PC-9 (cell line): Measurements from ENCODE around the gene IQGAP3. TPM values are rescaled to one million over a fixed set of nuclear protein-coding genes. Genes with fewer than 3 reads are reported as not detected.

Source experiments
- BruUV-seq: library from RNA; stranded (reverse); fragments of 400-500 nt; replicated peaks from 2 replicates; lab custom pipeline; 2021; lab: Mats Ljungman, UMichigan
- CTCF ChIA-PET: fragments of 300-600 bp; sonication (Branson Sonifier 250); formaldehyde crosslinking; loops from one replicate; lab custom pipeline; 2022; ENCODE audit warnings: antibody characterized with exemption; lab: Charles Lee
- POLR2A ChIA-PET: fragments of 300-600 bp; sonication (Branson Sonifier 250); formaldehyde crosslinking; loops from one replicate; lab custom pipeline; 2022; ENCODE audit warnings: antibody characterized with exemption; ENCODE audit not compliant: unreplicated experiment; lab: Charles Lee
- DNase-seq, 2 experiments: peaks; one replicate each; pipeline versions ENCODE4 v3.0.0 to v3.0.0-alpha.2; 2015 to 2022; ENCODE audit warnings: mixed read lengths in 1 of 2
- H2AFZ ChIP-seq: fragments of 200-600 bp; sonication (generic); 2 replicates; pipeline ENCODE4 v1.8.1; 2017; ENCODE audit warnings: antibody characterized with exemption
- H3F3A ChIP-seq: fragments of 200-600 bp; sonication (generic); 2 replicates; pipeline ENCODE4 v1.8.1; 2017; ENCODE audit warnings: antibody characterized with exemption, mild to moderate bottlenecking, low read depth; ENCODE audit not compliant: insufficient read depth
- H3K27ac ChIP-seq: fragments of 200-600 bp; sonication (generic); 2 replicates; pipeline ENCODE4 v1.6.1; 2016; ENCODE audit warnings: mixed run types
- H3K27me3 ChIP-seq: fragments of 200-600 bp; sonication (generic); 2 replicates; pipeline ENCODE4 v1.6.1; 2016; ENCODE audit warnings: low read depth, mixed run types; ENCODE audit not compliant: insufficient read depth
- H3K36me3 ChIP-seq: fragments of 200-600 bp; sonication (generic); 2 replicates; pipeline ENCODE4 v1.6.1; 2016; ENCODE audit warnings: low read depth, mixed run types
- H3K4me1 ChIP-seq: fragments of 200-600 bp; sonication (generic); replicated peaks from 2 replicates; pipeline ENCODE4 v1.6.1; 2016; ENCODE audit warnings: mixed run types; ENCODE audit not compliant: insufficient read depth
- H3K4me2 ChIP-seq: fragments of 200-600 bp; sonication (generic); 2 replicates; pipeline ENCODE4 v1.6.1; 2017; ENCODE audit warnings: mixed run types
- H3K4me3 ChIP-seq: fragments of 200-600 bp; sonication (generic); 2 replicates; pipeline ENCODE4 v1.6.1; 2016; ENCODE audit warnings: mixed run types
- H3K79me2 ChIP-seq: fragments of 200-600 bp; sonication (generic); 2 replicates; pipeline ENCODE4 v1.6.1; 2017; ENCODE audit warnings: low read depth, mixed run types
- H3K9me2 ChIP-seq: fragments of 200-600 bp; sonication (generic); 2 replicates; pipeline ENCODE4 v1.8.1; 2017; ENCODE audit warnings: mild to moderate bottlenecking; ENCODE audit not compliant: insufficient read depth
- H3K9me3 ChIP-seq: fragments of 200-600 bp; sonication (generic); 2 replicates; pipeline ENCODE4 v1.8.1; 2016; ENCODE audit warnings: low read depth; ENCODE audit not compliant: insufficient read depth
- H4K20me1 ChIP-seq: fragments of 200-600 bp; sonication (generic); 2 replicates; pipeline ENCODE4 v1.8.1; 2017; ENCODE audit not compliant: insufficient read depth
- EZH2 ChIP-seq: fragments of 200-600 bp; sonication (generic); IDR thresholded peaks from 2 replicates; pipeline ENCODE4 v1.8.0; 2017; ENCODE audit warnings: antibody characterized with exemption, low read depth
- intact Hi-C: fragments of 100-400 bp; cut with micrococcal nuclease; formaldehyde crosslinking; loops from one replicate; pipeline ENCODE4 v1.10.0; 2022; ENCODE audit not compliant: unreplicated experiment
- total RNA-seq: library from RNA; stranded (reverse); gene quantifications from 2 replicates; pipeline ENCODE4 v1.2.3, GENCODE V29; 2021
- TF ChIP-seq, protein P1 (sequence below): fragments of 200-600 bp; sonication (generic); conservative IDR thresholded peaks from 2 replicates; pipeline ENCODE4 v1.6.1; 2017; ENCODE audit warnings: mixed run types, antibody characterized with exemption, mild to moderate bottlenecking, moderate library complexity

IQGAP3 gene
- total RNA-seq, 1 experiment from 2014 or later, result 63.1 TPM

DNA sequence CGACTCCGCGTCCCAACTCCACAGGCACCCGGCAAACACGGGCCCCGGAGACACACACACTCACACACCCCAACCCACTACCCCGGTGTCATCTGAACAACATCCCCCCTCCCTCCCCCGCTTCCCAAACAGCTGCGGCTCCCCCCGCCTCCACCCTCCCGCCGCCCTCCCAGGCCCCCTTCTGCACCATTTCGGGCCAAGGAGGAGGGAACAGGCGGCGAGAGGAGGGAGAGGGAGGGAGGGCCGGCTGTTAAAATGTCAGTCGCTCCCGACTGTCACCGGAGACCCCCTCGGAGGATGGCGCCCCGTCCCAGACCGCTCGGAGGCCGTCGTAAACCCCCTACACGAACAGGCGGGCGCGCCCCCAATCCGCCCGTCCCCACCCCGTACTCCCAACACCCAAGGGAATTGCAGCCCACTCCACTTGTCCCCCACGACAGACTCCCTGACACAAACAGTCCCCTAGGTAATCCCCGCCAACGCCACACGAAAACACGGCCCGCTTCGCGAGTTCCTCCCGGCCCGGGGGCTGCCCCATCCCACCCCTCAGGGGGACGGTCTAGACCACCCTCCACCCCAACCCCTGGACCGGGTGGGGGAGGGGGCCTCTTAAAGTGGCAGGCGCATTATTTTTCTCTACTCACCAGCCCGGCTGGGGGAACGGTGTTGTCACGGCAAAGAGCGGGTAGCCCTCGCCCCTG lies 72.4 kb downstream of the IQGAP3 start:
- no TSS peak for BruUV-seq
- Histone ChIP-seq H3K4me1 (peaks cover 49% of the 10 kb centered on the region), H3K4me3 (peak overlapping the region; percentile 100), H3K4me2 (peak overlapping the region; percentile 98), H3K9me3 (no peaks in the 10 kb centered on the region), H3F3A (peaks cover 35% of the 10 kb centered on the region; the same call in 1 of the 2 replicates), H3K36me3 (no peaks in the 10 kb centered on the region), H2AFZ (peak overlapping the region; percentile 66; the same call in 1 of the 2 replicates), H3K9me2 (no peaks in the 10 kb centered on the region), H3K79me2 (peaks cover 57% of the 10 kb centered on the region), H3K27ac (peak overlapping the region; percentile 68), H4K20me1 (peaks cover 49% of the 10 kb centered on the region), H3K27me3 (no peaks in the 10 kb centered on the region)
- DNase-seq, result peak in 1 of 2 experiments; percentile 14
- ChIA-PET CTCF (interaction anchor here (0.5 to 1.9 kb wide), 4 partner anchors 28 to 216 kb away, joined by 3 to 7 read pairs (median 4); no protein-coding TSS in a partner anchor), POLR2A (interaction anchor here (0.6 to 1.3 kb wide), 10 partner anchors 16 to 354 kb away, joined by 3 to 34 read pairs (median 10); partner anchors contain the start of gene NAXE)
- TF ChIP-seq, protein P1, sequence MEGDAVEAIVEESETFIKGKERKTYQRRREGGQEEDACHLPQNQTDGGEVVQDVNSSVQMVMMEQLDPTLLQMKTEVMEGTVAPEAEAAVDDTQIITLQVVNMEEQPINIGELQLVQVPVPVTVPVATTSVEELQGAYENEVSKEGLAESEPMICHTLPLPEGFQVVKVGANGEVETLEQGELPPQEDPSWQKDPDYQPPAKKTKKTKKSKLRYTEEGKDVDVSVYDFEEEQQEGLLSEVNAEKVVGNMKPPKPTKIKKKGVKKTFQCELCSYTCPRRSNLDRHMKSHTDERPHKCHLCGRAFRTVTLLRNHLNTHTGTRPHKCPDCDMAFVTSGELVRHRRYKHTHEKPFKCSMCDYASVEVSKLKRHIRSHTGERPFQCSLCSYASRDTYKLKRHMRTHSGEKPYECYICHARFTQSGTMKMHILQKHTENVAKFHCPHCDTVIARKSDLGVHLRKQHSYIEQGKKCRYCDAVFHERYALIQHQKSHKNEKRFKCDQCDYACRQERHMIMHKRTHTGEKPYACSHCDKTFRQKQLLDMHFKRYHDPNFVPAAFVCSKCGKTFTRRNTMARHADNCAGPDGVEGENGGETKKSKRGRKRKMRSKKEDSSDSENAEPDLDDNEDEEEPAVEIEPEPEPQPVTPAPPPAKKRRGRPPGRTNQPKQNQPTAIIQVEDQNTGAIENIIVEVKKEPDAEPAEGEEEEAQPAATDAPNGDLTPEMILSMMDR, result no peak
- no peak for TF ChIP-seq EZH2
- intact Hi-C loops, result loop anchor here (1.0 to 10.0 kb wide), 5 partner anchors 29 to 592 kb away; partner anchors contain the start of gene IQGAP3

- ChIA-PET POLR2A (no interaction called here), CTCF (no interaction called here)
- peaks cover 64% of the 10 kb centered on the region for H3K79me2 ChIP-seq
- H3K4me3 ChIP-seq, result peak overlapping the region; percentile 100
- H3K4me2 ChIP-seq, result peak overlapping the region; percentile 98
- H3K36me3 ChIP-seq, result no peaks in the 10 kb centered on the region
- TF ChIP-seq EZH2, result no peak
- TF ChIP-seq, protein P1, result no peak
- peaks cover 30% of the 10 kb centered on the region; the same call in 1 of the 2 replicates for H3F3A ChIP-seq
- no peak overlapping the region for H3K27ac ChIP-seq
- H3K9me2 ChIP-seq, result no peaks in the 10 kb centered on the region
- H3K27me3 ChIP-seq, result no peaks in the 10 kb centered on the region
- BruUV-seq, result TSS peak; percentile 1
- H4K20me1 ChIP-seq, result peaks cover 55% of the 10 kb centered on the region
- H3K4me1 ChIP-seq, result peaks cover 43% of the 10 kb centered on the region
- peak in 1 of 2 experiments; percentile 2 for DNase-seq
- H2AFZ ChIP-seq, result no peak overlapping the region
- H3K9me3 ChIP-seq, result no peaks in the 10 kb centered on the region
- intact Hi-C loops, result no loop called here
These were observed 73.0 kb downstream of the IQGAP3 start for GRCh38 chr1:156499194-156499841.

DNA sequence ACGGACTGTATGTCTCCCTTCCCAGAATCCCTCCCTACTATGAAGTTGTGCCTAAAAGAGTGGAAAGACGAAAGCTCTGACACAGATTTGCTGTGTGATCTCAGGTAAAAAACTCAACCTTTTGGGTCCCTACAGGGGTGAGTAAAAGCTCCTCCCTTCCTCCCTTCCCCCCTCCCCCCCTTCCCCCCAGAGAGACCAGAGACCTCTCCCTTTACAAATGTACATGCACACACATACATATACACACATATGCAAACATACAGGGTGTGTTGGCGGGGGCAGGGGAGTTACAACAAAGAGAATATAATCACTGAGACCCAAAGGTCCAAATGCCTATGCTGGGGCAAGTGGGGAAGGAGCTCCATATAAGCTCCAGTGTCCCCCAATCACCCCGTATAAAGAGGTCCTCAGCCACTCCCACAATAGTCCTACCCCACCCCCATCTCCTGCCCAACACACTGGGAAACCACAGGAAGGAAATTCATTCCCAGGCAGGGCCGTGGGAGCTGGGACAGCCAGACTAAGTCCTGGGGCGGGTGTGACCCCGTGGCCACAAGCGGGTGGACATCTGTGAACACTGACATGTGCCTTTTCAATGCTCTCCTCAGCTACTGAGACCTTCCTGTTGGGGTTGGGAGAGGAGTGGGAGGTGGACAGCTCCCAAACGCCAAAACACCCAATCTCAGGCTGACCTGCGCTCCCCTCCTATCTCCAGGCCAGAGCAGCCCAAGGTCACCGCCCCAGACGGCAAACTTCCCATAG lies 73.8 kb downstream of the IQGAP3 start:
- Histone ChIP-seq H3K27me3 (no peaks in the 10 kb centered on the region), H3K79me2 (peaks cover 71% of the 10 kb centered on the region), H3K9me3 (no peaks in the 10 kb centered on the region), H3K9me2 (no peaks in the 10 kb centered on the region), H3K27ac (no peak overlapping the region), H4K20me1 (peaks cover 63% of the 10 kb centered on the region), H3K4me3 (peak overlapping the region; percentile 100), H3K4me1 (peaks cover 36% of the 10 kb centered on the region), H2AFZ (no peak overlapping the region), H3K4me2 (peak overlapping the region; percentile 98), H3F3A (peaks cover 22% of the 10 kb centered on the region; the same call in 1 of the 2 replicates), H3K36me3 (no peaks in the 10 kb centered on the region)
- BruUV-seq, result no TSS peak
- CTCF ChIA-PET, result interaction anchor here (0.8 to 1.0 kb wide), 3 partner anchors 40 to 79 kb away, joined by 3 to 6 read pairs (median 3); no protein-coding TSS in a partner anchor
- TF ChIP-seq, protein P1, result no peak
- TF ChIP-seq EZH2, result no peak
- DNase-seq, result peak; percentile 17 to 33
- intact Hi-C loops, result loop anchor here (1.0 kb wide), 1 partner anchor 10 kb away; no protein-coding TSS in a partner anchor
- POLR2A ChIA-PET, result interaction anchor here (0.6 kb wide), 1 partner anchor 28 kb away, joined by 3 read pairs; no protein-coding TSS in a partner anchor
